ENCODE measurements around the gene NDUFA3. TPM values are rescaled to one million over a fixed set of nuclear protein-coding genes. Genes with fewer than 3 reads are reported as not detected.

The NDUFA3 gene
- total RNA-seq, 5 donors from 2014 or later (not counting 1 experiment from before 2014, with no cell fraction given) = 77.4 to 137 (median 123) TPM

DNA sequence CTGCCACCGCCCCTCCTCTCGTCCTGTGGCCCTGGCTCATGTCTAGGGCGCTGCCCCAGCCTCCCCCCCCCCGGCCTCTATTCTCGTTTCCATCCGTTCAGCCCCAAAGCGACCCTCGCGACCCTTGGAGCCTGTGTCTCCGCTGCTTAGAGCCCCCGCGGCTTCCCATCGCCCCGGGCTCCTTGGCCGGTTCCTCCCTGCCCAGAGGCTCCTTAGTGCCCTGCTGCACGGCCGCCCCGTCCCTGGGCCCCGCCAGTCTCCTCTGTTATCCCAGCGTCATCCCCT is 25.7 kb downstream of the NDUFA3 start:
- DNase-seq = no peak
- 95% methylated on average over 17 of the region's 20 CpGs for WGBS (ENCODE audit: insufficient coverage)
- H3K27me3 ChIP-seq (replicated peaks in 1 of 2; ENCODE audit: control insufficient read depth in 2 of 2, extremely low read depth in 1 of 2, insufficient read depth in 2 of 2, low read length in 1 of 2) = no peaks in the 10 kb centered on the region
- Mint-ChIP-seq H3K36me3 (peaks cover 27% of the 10 kb centered on the region), H3K27ac (no peak overlapping the region), H3K4me1 (no peaks in the 10 kb centered on the region), H3K27me3 (no peaks in the 10 kb centered on the region), H3K9me3 (no peaks in the 10 kb centered on the region), H3K4me3 (no peak overlapping the region)
- H3K4me1 ChIP-seq (ENCODE audit: control insufficient read depth in 1 of 2, extremely low read depth in 1 of 2, insufficient read depth in 2 of 2, low read length in 2 of 2) = peaks cover 0 to 1% of the 10 kb centered on the region in 2 experiments
- no peak overlapping the region for H3K27ac ChIP-seq (ENCODE audit: low read length)
- ChIA-PET POLR2A (no interaction called here), CTCF (no interaction called here)
- H3K9me3 ChIP-seq = no peaks in the 10 kb centered on the region
- H3K36me3 ChIP-seq (ENCODE audit: control insufficient read depth in 2 of 2, extremely low read depth in 1 of 2, insufficient read depth in 1 of 2, low read length in 1 of 2) = peaks cover 35 to 72% of the 10 kb centered on the region in 2 donors
- ATAC-seq (replicated peaks in 1 of 4) = no peak
- no peak overlapping the region for H3K4me3 ChIP-seq (ENCODE audit: control insufficient read depth in 1 of 2, extremely low read depth in 1 of 2, low read length in 1 of 2)

DNA sequence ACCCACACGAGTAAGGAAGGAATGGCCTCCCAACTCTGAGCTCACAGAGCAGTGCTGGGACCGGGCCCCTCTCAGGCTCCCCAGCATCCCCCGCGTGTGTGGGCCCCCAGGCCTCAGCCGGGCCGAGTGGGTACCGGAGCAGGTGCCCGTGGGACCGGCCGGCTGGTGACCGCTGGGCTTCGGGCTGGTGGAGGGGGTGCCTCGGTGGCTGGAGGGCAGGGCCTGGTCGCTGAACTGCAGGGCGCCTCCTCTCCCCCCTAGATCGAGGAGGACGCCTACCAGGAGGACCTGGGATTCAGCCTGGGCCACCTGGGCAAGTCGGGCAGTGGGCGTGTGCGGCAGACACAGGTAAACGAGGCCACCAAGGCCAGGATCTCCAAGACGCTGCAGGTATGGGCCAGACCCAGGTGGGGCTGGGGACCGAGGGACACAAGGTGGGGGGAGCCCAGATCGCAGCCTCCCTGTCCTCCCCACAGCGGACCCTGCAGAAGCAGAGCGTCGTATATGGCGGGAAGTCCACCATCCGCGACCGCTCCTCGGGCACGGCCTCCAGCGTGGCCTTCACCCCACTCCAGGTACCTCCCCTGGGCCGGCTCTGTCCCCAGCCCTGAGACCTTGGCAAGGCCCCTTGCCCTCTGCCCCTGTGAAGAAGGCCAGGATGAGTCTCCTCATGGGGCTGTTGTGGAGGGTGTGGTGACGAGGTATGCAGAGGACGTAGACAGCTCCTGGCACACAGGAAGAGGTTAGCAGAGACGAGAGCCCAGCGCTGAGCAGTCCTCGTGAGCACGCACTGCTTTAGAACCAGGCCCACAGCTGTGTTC is 26.4 kb downstream of the NDUFA3 start:
- Mint-ChIP-seq H3K27ac (no peak overlapping the region), H3K9me3 (no peaks in the 10 kb centered on the region), H3K27me3 (no peaks in the 10 kb centered on the region), H3K4me1 (no peaks in the 10 kb centered on the region), H3K36me3 (peaks cover 25% of the 10 kb centered on the region), H3K4me3 (no peak overlapping the region)
- ATAC-seq (replicated peaks in 1 of 4) = no peak
- Histone ChIP-seq H3K4me1 (ENCODE audit: control insufficient read depth in 1 of 2, extremely low read depth in 1 of 2, insufficient read depth in 2 of 2, low read length in 2 of 2) (peaks cover 0 to 5% of the 10 kb centered on the region in 2 experiments), H3K4me3 (ENCODE audit: control insufficient read depth in 1 of 2, extremely low read depth in 1 of 2, low read length in 1 of 2) (no peak overlapping the region), H3K36me3 (ENCODE audit: control insufficient read depth in 2 of 2, extremely low read depth in 1 of 2, insufficient read depth in 1 of 2, low read length in 1 of 2) (peaks cover 32 to 65% of the 10 kb centered on the region in 2 donors), H3K27me3 (replicated peaks in 1 of 2; ENCODE audit: control insufficient read depth in 2 of 2, extremely low read depth in 1 of 2, insufficient read depth in 2 of 2, low read length in 1 of 2) (no peaks in the 10 kb centered on the region), H3K9me3 (no peaks in the 10 kb centered on the region), H3K27ac (ENCODE audit: low read length) (no peak overlapping the region)
- ChIA-PET CTCF (no interaction called here), POLR2A (no interaction called here)
- 92% methylated on average over 25 of the region's 41 CpGs for WGBS (ENCODE audit: insufficient coverage)
- DNase-seq = no peak

DNA sequence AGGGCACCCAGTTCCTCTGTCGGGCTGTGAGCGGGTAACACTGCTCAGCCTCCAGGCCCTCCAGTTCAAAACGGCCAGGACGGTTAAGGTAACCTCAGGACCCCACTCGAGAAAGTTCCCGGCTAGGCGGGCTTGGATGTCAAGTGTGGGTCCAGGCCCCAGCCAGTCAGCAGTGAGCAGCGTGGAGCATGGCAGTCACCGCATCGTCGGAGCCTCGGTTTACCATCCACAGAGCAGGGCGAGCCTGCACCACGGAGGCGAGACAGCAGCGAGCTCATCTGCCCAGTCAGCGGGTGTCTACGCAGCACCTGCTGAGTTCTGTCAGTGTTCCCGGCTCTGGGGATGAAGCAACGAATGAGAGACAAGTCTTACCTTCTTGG is 27.0 kb downstream of the NDUFA3 start:
- Mint-ChIP-seq H3K27ac (no peak overlapping the region), H3K36me3 (peaks cover 23% of the 10 kb centered on the region), H3K9me3 (no peaks in the 10 kb centered on the region), H3K4me1 (peaks cover 0 to 5% (median 4%) of the 10 kb centered on the region in 3 donors), H3K27me3 (no peaks in the 10 kb centered on the region), H3K4me3 (no peak overlapping the region)
- Histone ChIP-seq H3K27ac (ENCODE audit: low read length) (no peak overlapping the region), H3K27me3 (replicated peaks in 1 of 2; ENCODE audit: control insufficient read depth in 2 of 2, extremely low read depth in 1 of 2, insufficient read depth in 2 of 2, low read length in 1 of 2) (peaks cover 0 to under 1% of the 10 kb centered on the region in 2 experiments), H3K4me3 (ENCODE audit: control insufficient read depth in 1 of 2, extremely low read depth in 1 of 2, low read length in 1 of 2) (no peak overlapping the region), H3K9me3 (no peaks in the 10 kb centered on the region), H3K36me3 (ENCODE audit: control insufficient read depth in 2 of 2, extremely low read depth in 1 of 2, insufficient read depth in 1 of 2, low read length in 1 of 2) (peaks cover 30 to 59% of the 10 kb centered on the region in 2 donors), H3K4me1 (ENCODE audit: control insufficient read depth in 1 of 2, extremely low read depth in 1 of 2, insufficient read depth in 2 of 2, low read length in 2 of 2) (peaks cover 0 to 5% of the 10 kb centered on the region in 2 experiments)
- no peak for ATAC-seq (replicated peaks in 1 of 4)
- WGBS (ENCODE audit: insufficient coverage) = 97% methylated on average over 19 of the region's 20 CpGs
- DNase-seq = no peak
- CTCF ChIA-PET = no interaction called here
- POLR2A ChIA-PET = no interaction called here

DNA sequence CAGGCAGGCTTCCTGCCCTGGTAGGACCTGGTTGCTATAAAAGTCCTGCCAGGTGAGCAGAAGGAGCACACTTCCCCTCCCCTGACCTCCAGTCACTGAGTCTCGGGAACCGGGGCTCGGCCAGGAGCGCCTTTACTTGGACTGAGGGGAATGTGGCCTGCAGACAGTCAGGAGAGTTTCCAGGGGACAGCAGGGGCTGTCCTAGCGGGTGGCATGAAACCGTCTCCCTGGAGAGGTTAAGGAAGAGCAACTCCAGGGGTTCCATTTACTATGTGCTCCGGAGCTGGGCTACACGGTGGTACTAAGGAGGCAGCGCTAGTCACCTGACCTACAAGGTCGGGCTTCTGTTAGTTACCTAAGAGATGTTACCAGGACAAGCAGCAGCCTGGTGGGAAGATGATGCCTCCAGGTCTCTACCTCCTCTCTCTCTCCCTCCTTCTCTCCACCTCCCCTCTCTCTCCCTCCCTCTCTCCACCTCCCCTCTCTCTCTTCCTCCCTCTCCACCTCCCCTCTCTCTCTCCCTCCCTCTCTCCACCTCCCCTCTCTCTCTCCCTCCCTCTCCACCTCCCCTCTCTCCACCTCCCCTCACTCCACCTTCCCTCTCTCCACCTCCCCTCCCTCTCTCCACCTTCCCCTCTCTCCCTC is 30.8 kb downstream of the NDUFA3 start:
- H3K27me3 ChIP-seq (replicated peaks in 1 of 2; ENCODE audit: control insufficient read depth in 2 of 2, extremely low read depth in 1 of 2, insufficient read depth in 2 of 2, low read length in 1 of 2) = peaks cover 0 to 5% of the 10 kb centered on the region in 2 experiments
- peak in 2 of 35 experiments; percentile 19 to 66 for DNase-seq
- no peak for ATAC-seq (replicated peaks in 1 of 4)
- H3K27ac Mint-ChIP-seq = no peak overlapping the region
- H3K4me1 Mint-ChIP-seq = peaks cover 12 to 17% (median 17%) of the 10 kb centered on the region in 3 donors
- 100% methylated on average over 7 of the region's 10 CpGs for WGBS (ENCODE audit: insufficient coverage)
- peaks cover 16 to 24% of the 10 kb centered on the region in 2 donors for H3K36me3 ChIP-seq (ENCODE audit: control insufficient read depth in 2 of 2, extremely low read depth in 1 of 2, insufficient read depth in 1 of 2, low read length in 1 of 2)
- POLR2A ChIA-PET = no interaction called here
- H3K36me3 Mint-ChIP-seq = peaks cover 5% of the 10 kb centered on the region
- H3K4me1 ChIP-seq (ENCODE audit: control insufficient read depth in 1 of 2, extremely low read depth in 1 of 2, insufficient read depth in 2 of 2, low read length in 2 of 2) = peaks cover 9 to 20% of the 10 kb centered on the region in 2 experiments
- no peaks in the 10 kb centered on the region for H3K27me3 Mint-ChIP-seq
- no peaks in the 10 kb centered on the region for H3K9me3 Mint-ChIP-seq
- no peak overlapping the region for H3K27ac ChIP-seq (ENCODE audit: low read length)
- no peak overlapping the region for H3K4me3 Mint-ChIP-seq
- H3K4me3 ChIP-seq (ENCODE audit: control insufficient read depth in 1 of 2, extremely low read depth in 1 of 2, low read length in 1 of 2) = no peak overlapping the region
- H3K9me3 ChIP-seq = no peaks in the 10 kb centered on the region
- CTCF ChIA-PET = no interaction called here

DNA sequence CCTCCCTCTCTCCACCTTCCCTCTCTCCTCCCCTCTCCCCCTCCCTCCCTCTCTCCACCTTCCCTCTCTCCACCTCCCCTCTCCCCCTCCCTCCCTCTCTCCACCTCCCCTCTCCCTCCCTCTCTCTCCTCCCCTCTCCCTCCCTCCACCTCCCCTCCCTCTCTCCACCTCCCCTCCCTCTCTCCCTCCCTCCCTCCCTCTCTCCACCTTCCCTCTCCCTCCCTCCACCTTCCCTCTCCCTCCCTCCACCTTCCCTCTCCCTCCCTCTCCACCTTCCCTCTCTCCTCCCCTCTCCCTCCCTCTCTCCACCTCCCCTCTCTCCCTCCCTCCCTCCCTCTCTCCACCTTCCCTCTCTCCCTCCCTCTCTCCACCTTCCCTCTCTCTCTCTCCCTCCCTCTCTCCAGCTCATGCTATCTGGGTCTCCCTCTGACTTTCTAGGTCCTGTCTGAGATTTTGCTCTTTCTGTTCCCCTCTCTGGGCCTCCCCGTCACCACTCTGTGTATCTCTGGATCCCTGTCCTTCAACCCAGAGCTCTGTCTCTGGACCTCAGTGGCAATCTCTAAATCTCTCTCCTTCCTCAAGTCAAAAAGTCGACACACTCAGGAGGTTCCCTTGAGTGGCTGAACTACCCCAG is 31.4 kb downstream of the NDUFA3 start:
- Histone ChIP-seq H3K36me3 (ENCODE audit: control insufficient read depth in 2 of 2, extremely low read depth in 1 of 2, insufficient read depth in 1 of 2, low read length in 1 of 2) (peaks cover 10 to 21% of the 10 kb centered on the region in 2 donors), H3K4me3 (ENCODE audit: control insufficient read depth in 1 of 2, extremely low read depth in 1 of 2, low read length in 1 of 2) (no peak overlapping the region), H3K4me1 (ENCODE audit: control insufficient read depth in 1 of 2, extremely low read depth in 1 of 2, insufficient read depth in 2 of 2, low read length in 2 of 2) (peaks cover 13 to 27% of the 10 kb centered on the region in 2 experiments), H3K9me3 (no peaks in the 10 kb centered on the region), H3K27ac (ENCODE audit: low read length) (no peak overlapping the region), H3K27me3 (replicated peaks in 1 of 2; ENCODE audit: control insufficient read depth in 2 of 2, extremely low read depth in 1 of 2, insufficient read depth in 2 of 2, low read length in 1 of 2) (peaks cover 0 to 5% of the 10 kb centered on the region in 2 experiments)
- Mint-ChIP-seq H3K4me3 (no peak overlapping the region), H3K27me3 (no peaks in the 10 kb centered on the region), H3K36me3 (peaks cover 5% of the 10 kb centered on the region), H3K27ac (peak overlapping the region; percentile 39 to 66), H3K9me3 (no peaks in the 10 kb centered on the region), H3K4me1 (peaks cover 18 to 23% (median 22%) of the 10 kb centered on the region in 3 donors)
- no peak for DNase-seq
- CTCF ChIA-PET = no interaction called here
- POLR2A ChIA-PET = no interaction called here
- ATAC-seq (replicated peaks in 1 of 4) = no peak
- 80% methylated on average over 2 of the region's 2 CpGs for WGBS (ENCODE audit: insufficient coverage)

DNA sequence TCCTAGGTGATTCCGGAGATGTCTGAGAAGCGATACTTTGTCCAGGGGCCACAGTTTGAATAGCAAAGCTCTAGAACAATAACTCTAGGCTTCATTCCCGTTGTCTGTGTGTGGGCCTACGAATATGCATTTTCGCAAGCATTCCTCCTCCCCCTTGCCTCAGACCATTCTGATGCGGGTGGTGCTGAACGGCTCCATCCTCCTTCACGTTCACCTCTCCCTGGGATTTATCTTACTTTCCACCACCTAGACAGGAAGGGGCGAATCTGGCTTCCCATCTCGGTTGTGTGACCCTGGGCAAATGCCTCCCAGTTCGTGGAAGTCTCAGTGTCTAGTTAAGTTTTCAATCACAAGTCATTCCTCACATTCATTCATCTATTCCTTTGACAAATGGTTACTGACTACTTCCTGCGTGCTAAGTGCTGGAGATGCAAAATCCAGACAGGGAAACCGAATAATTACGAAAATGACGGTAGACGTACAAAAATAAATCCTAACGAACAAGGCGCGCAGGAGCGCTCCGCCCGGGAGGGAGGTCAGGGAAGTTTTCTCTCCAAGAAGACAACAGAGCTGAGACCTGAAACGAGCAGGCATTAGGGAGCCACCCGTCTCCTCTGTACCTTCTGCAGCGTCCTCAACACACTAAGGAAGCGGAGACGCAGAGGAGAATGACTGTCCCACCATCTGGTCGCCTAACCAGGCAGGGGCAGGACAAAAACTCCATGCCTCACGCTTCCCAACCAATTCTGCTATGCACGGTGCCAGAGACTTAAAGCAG is 33.6 kb downstream of the NDUFA3 start:
- H3K4me1 Mint-ChIP-seq = peaks cover 40 to 45% (median 42%) of the 10 kb centered on the region in 3 donors
- ChIA-PET POLR2A (interaction anchor here (0.8 to 1.7 kb wide), 11 partner anchors 21 to 1985 kb away, joined by 3 to 30 read pairs (median 5); partner anchors contain the start of genes PRPF31 (in 2 of the 2), TFPT (in 2 of the 2), LENG1 (in 1 of the 2) and LENG8 (in 1 of the 2)), CTCF (interaction anchor here in 1 of 2 donors (0.6 to 1.9 kb wide), 12 partner anchors 21 to 1535 kb away, joined by 3 to 26 read pairs (median 4); partner anchors contain the start of genes LENG1, MBOAT7, PRPF31 and TFPT)
- peak overlapping the region; percentile 25 for H3K27ac ChIP-seq (ENCODE audit: low read length)
- H3K27me3 Mint-ChIP-seq = no peaks in the 10 kb centered on the region
- no peaks in the 10 kb centered on the region for H3K9me3 ChIP-seq
- DNase-seq (peak in 1 of 35 experiments; percentile 4), ATAC-seq (replicated peaks in 1 of 4) (no peak)
- H3K4me3 ChIP-seq (ENCODE audit: control insufficient read depth in 1 of 2, extremely low read depth in 1 of 2, low read length in 1 of 2) = peak overlapping the region; percentile 56 to 67
- H3K27ac Mint-ChIP-seq = peak overlapping the region; percentile 90 to 92
- peak overlapping the region; percentile 78 to 87 (median 85) for H3K4me3 Mint-ChIP-seq
- peaks cover 13 to 46% of the 10 kb centered on the region in 2 experiments for H3K4me1 ChIP-seq (ENCODE audit: control insufficient read depth in 1 of 2, extremely low read depth in 1 of 2, insufficient read depth in 2 of 2, low read length in 2 of 2)
- H3K36me3 Mint-ChIP-seq = peaks cover 3% of the 10 kb centered on the region
- H3K9me3 Mint-ChIP-seq = no peaks in the 10 kb centered on the region
- peaks cover 0 to 5% of the 10 kb centered on the region in 2 experiments for H3K27me3 ChIP-seq (replicated peaks in 1 of 2; ENCODE audit: control insufficient read depth in 2 of 2, extremely low read depth in 1 of 2, insufficient read depth in 2 of 2, low read length in 1 of 2)
- 13% methylated on average over 17 of the region's 30 CpGs for WGBS (ENCODE audit: insufficient coverage)
- H3K36me3 ChIP-seq (ENCODE audit: control insufficient read depth in 2 of 2, extremely low read depth in 1 of 2, insufficient read depth in 1 of 2, low read length in 1 of 2) = peaks cover 2 to 17% of the 10 kb centered on the region in 2 donors

Data from T-cell (primary cell).